GM21723 (cell line): ENCODE measurements around the gene KRI1.

Experiments used
- ATAC-seq: cut with Tn5 transposase; IDR thresholded peaks from one replicate; pipeline ENCODE4 v1.9.1; 2021; ENCODE audit warnings: mild to moderate bottlenecking, moderate library complexity; ENCODE audit not compliant: unreplicated experiment

KRI1 gene

GRCh38 chr19:10565567-10566407 lies at the start of gene KRI1:
Gene KRI1, minus strand, starts transcription at chr19:10566010. Its CDS starts 11 bp downstream, at chr19:10565999.
- peak; percentile 38 for ATAC-seq

DNA sequence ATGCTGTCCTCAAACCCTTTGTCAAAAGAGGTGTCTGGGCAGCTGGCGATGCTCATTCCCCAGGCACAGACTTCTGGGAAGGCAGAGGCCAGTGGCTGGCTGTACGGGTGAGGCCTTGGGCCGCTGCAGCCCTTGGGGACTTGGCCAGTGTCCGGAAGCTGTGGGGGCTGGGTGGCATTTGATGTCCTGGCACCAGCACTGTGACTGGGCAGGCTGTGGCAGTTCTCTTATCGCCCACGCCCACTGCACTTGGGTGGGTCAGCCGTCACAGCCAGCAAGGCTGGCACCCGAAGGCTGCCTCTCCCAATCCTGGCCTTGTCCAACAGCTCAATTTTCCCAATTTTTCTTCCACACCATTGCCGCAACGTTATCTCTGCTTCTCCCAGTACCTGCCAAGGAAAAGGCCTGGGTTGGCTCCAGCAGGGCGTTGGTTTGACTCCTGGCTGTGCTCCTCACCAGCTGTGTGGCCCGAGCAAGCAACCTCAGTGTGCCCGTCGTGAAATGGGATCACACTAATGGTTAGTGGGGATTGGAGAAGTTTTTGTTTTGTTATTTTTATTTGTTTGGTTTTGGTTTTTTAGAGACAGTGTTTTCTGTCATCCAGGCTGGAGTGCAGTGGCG lies 46.8 kb upstream of the KRI1 start:
- ATAC-seq = no peak

- no peak for ATAC-seq
Measured at GRCh38 chr19:10611907-10612306, 46.1 kb upstream of the KRI1 start.

GRCh38 chr19:10604460-10604980 lies 38.7 kb upstream of the KRI1 start:
- no peak for ATAC-seq

- ATAC-seq = no peak
Measured at GRCh38 chr19:10603873-10604459, 38.2 kb upstream of the KRI1 start.

- no peak for ATAC-seq
Measured at GRCh38 chr19:10603084-10603872, 37.5 kb upstream of the KRI1 start.

GRCh38 chr19:10602330-10603083 lies 36.7 kb upstream of the KRI1 start:
- peak; percentile 58 for ATAC-seq

- ATAC-seq = no peak
Measured at GRCh38 chr19:10601999-10602329, 36.2 kb upstream of the KRI1 start.

DNA sequence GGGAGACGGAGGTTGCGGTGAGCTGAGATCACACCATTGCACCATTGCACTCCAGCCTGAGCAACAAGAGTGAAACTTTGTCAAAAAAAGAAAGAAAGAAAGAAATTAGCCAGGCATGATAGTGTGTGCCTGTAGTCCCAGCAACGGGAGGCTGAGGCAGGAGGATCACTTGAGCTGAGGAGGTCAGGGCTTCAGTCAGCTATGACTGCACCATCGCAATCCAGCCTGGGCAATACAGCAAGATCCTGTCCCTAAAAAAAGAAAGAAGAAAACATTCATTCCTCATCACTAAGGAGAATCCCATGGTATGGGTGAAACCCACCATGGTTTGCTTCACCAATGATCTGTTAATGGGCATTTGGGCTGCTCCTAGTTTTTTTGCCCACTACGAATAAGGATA lies 34.3 kb upstream of the KRI1 start:
- no peak for ATAC-seq

- ATAC-seq = peak; percentile 40
Measured at GRCh38 chr19:10593820-10594637, 28.2 kb upstream of the KRI1 start.

DNA sequence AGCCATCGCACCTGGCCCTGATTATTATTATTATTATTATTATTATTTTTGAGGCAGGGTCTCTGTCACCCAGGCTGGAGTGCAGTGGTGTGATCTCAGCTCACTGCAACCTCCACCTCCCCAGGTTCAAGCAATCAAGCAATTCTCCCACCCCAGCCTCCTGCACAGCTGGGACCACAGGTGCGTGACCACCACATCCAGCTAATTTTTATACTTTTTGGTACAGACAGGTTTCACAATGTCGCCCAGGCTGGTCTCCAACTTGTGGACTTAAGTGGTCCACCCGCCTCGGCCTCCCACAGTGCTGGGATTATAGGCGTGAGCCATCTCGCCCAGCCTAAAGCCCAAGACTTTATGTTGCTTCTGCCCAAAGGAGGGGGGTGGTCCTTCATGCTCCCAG lies 27.3 kb upstream of the KRI1 start:
- ATAC-seq = no peak

DNA sequence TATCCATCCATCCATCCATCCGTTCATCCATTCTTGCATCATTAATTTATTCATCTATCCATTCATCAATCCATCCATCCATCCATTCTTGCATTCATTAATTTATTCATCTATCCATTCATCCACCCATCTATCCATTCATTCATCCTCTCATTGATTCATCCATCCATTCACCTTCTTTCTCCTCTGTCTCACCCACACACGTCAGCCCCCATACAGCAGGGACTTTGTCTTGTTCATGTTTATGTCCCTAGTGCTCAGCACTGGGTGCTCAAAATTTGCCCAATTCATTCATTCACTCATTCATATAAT lies 22.0 kb upstream of the KRI1 start:
- no peak for ATAC-seq

- ATAC-seq = no peak
Measured at GRCh38 chr19:10587022-10587838, 21.4 kb upstream of the KRI1 start, which contains the start of gene AP1M2. Gene AP1M2, minus strand, starts transcription at chr19:10587312. Its CDS starts 81 bp downstream, at chr19:10587231.

DNA sequence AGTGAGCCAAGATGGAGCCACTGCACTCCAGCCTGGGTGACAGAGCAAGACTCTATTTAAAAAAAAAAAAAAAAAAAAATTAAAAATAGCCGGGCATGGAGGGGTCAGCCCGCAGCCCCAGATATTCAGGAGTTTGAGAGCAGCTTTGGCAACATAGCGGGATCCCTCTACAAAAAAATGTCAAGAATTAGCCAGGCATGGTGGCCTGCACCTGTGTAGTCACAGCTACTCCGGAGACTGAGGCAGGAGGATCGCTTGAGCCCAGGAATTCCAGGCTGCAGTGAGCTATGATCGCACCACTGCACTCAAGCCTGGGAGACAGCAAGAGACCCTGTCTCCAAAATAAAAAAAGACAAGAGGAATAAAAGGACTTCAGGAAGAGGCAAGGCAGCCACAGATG lies 20.6 kb upstream of the KRI1 start:
- no peak for ATAC-seq

- no peak for ATAC-seq
Measured at GRCh38 chr19:10583036-10583776, 17.4 kb upstream of the KRI1 start.

- no peak for ATAC-seq
Measured at GRCh38 chr19:10582091-10582490, 16.3 kb upstream of the KRI1 start.

GRCh38 chr19:10580979-10581631 lies 15.3 kb upstream of the KRI1 start:
- no peak for ATAC-seq

DNA sequence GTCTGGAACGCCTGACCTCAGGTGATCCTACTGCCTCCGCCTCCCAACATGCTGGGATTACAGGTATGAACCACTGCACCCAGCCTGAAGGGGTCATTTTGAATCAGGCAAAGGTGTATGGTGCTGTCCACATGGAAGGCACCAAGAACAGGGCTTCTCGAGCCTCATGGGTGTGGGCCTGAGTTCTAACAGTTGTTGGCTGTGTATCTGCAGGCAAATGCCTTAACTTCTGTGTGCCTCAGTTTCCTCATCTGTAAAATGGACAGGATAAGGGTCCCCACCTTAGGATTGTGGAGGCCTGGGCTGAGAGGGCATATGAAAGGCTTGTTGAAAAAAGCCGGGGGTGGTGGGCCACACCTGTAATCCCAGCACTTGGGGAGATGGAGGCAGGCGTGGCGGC lies 12.1 kb upstream of the KRI1 start:
- no peak for ATAC-seq
